Measurements from ENCODE around the gene CD63. TPM values are rescaled to one million over a fixed set of nuclear protein-coding genes. Genes with fewer than 3 reads are reported as not detected.

Gene CD63
- total and polyA plus RNA-seq, 2 of the 13 experiments (the other 11 are each of a cell fraction or from before 2014, with no cell fraction given), result 234 to 277 TPM

DNA sequence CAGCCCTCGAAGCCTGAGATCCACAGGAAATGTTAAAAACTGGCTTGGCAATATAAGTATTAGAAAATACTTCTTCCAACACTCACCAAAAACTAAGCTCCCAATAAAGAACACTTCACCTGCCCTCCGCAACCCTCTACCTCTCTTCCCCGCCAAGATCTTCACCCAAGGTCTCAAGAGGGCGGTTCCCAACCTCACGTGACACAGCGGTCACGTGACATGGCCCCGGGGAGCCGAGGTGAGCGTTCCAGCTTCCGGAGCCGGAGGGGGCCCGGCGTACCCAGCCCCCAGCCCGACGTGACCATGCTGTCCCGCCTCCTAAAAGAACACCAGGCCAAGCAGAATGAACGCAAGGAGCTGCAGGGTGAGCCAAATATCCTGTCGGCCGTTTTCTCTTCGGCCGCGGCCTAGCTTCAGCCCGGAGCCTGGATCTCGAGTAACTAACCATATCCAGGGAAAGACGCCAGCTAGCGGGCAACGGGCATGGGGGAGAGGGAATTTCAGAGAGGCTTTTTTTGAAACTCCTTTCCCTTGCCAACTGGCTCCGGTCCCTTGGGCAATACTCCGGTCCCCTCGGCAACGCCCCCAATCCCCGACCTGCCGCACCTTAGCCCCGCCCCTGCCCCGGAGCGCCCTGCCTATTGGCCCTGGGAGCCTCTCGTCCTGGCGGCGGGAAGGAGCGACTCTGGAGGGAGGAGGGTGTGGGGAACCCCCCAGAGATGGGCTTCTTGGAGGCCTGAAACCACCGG lies 12.8 kb downstream of the CD63 start, which contains the start of gene BLOC1S1 (continued):
- TF ChIP-seq, protein P1, sequence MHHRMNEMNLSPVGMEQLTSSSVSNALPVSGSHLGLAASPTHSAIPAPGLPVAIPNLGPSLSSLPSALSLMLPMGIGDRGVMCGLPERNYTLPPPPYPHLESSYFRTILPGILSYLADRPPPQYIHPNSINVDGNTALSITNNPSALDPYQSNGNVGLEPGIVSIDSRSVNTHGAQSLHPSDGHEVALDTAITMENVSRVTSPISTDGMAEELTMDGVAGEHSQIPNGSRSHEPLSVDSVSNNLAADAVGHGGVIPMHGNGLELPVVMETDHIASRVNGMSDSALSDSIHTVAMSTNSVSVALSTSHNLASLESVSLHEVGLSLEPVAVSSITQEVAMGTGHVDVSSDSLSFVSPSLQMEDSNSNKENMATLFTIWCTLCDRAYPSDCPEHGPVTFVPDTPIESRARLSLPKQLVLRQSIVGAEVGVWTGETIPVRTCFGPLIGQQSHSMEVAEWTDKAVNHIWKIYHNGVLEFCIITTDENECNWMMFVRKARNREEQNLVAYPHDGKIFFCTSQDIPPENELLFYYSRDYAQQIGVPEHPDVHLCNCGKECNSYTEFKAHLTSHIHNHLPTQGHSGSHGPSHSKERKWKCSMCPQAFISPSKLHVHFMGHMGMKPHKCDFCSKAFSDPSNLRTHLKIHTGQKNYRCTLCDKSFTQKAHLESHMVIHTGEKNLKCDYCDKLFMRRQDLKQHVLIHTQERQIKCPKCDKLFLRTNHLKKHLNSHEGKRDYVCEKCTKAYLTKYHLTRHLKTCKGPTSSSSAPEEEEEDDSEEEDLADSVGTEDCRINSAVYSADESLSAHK (CRISPR knock-in tag; IDR thresholded peaks at IDR 0.05; ENCODE audit: borderline replicate concordance), result 0 out of 2 replicates have a peak, but pooled peaks have one; percentile 69
- TF ChIP-seq, protein P2, sequence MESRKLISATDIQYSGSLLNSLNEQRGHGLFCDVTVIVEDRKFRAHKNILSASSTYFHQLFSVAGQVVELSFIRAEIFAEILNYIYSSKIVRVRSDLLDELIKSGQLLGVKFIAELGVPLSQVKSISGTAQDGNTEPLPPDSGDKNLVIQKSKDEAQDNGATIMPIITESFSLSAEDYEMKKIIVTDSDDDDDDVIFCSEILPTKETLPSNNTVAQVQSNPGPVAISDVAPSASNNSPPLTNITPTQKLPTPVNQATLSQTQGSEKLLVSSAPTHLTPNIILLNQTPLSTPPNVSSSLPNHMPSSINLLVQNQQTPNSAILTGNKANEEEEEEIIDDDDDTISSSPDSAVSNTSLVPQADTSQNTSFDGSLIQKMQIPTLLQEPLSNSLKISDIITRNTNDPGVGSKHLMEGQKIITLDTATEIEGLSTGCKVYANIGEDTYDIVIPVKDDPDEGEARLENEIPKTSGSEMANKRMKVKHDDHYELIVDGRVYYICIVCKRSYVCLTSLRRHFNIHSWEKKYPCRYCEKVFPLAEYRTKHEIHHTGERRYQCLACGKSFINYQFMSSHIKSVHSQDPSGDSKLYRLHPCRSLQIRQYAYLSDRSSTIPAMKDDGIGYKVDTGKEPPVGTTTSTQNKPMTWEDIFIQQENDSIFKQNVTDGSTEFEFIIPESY (CRISPR knock-in tag; IDR thresholded peaks at IDR 0.05), result no peak; the same call in 1 of the 2 replicates
- TF ChIP-seq HMG20B (CRISPR knock-in tag; conservative IDR thresholded peaks at IDR 0.05), result 0 out of 2 replicates have a peak, but pooled peaks have one; percentile 13
- TF ChIP-seq, protein P3, sequence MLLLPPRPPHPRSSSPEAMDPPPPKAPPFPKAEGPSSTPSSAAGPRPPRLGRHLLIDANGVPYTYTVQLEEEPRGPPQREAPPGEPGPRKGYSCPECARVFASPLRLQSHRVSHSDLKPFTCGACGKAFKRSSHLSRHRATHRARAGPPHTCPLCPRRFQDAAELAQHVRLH (CRISPR knock-in tag; IDR thresholded peaks at IDR 0.05; ENCODE audit: borderline replicate concordance, low read depth), result peak; percentile 37; the same call in 1 of the 2 replicates
- no peak for TF ChIP-seq MED13 (CRISPR knock-in tag; IDR thresholded peaks at IDR 0.05)
- TF ChIP-seq AGO1 (IDR thresholded peaks at IDR 0.05; ENCODE audit: low read depth, low read length, poor library complexity, severe bottlenecking), result no peak
- TF ChIP-seq ZNF557 (CRISPR knock-in tag; IDR thresholded peaks at IDR 0.05), result no peak
- TF ChIP-seq KAT8 (CRISPR knock-in tag; IDR thresholded peaks at IDR 0.05), result peak; percentile 100
- TF ChIP-seq EZH2 (conservative IDR thresholded peaks at IDR 0.05; ENCODE audit: low read depth, low read length), result no peak
- TF ChIP-seq BHLHE40 (IDR thresholded peaks at IDR 0.05; ENCODE audit: low read length), result peak; percentile 95
- peak; percentile 87; the same call in 1 of the 2 replicates for TF ChIP-seq CBX5 (CRISPR knock-in tag; IDR thresholded peaks at IDR 0.05; ENCODE audit: borderline replicate concordance)
- TF ChIP-seq TEAD3 (CRISPR knock-in tag; optimal IDR thresholded peaks at IDR 0.05; ENCODE audit: borderline replicate concordance), result peak; percentile 38
- no peak for TF ChIP-seq NFE2L2 (IDR thresholded peaks at IDR 0.05; ENCODE audit: low read length)
- TF ChIP-seq, protein P4, sequence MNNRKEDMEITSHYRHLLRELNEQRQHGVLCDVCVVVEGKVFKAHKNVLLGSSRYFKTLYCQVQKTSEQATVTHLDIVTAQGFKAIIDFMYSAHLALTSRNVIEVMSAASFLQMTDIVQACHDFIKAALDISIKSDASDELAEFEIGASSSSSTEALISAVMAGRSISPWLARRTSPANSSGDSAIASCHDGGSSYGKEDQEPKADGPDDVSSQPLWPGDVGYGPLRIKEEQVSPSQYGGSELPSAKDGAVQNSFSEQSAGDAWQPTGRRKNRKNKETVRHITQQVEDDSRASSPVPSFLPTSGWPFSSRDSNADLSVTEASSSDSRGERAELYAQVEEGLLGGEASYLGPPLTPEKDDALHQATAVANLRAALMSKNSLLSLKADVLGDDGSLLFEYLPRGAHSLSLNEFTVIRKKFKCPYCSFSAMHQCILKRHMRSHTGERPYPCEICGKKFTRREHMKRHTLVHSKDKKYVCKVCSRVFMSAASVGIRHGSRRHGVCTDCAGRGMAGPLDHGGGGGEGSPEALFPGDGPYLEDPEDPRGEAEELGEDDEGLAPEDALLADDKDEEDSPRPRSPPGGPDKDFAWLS (CRISPR knock-in tag; IDR thresholded peaks at IDR 0.05; ENCODE audit: borderline replicate concordance), result no peak
- TF ChIP-seq CCAR2 (optimal IDR thresholded peaks at IDR 0.05; ENCODE audit: low read depth, low read length), result no peak
- no peak for TF ChIP-seq ZNF138 (CRISPR knock-in tag; IDR thresholded peaks at IDR 0.05; ENCODE audit: low read depth)
- no peak for TF ChIP-seq IKZF1 (IDR thresholded peaks at IDR 0.05)
- 0 out of 2 replicates have a peak, but pooled peaks have one; percentile 49 for TF ChIP-seq IRX3 (CRISPR knock-in tag; IDR thresholded peaks at IDR 0.05; ENCODE audit: borderline replicate concordance, low read depth)
- TF ChIP-seq GTF3A (CRISPR knock-in tag; conservative IDR thresholded peaks at IDR 0.05), result no peak
- TF ChIP-seq SUZ12 (IDR thresholded peaks at IDR 0.05; ENCODE audit: low read depth, low read length), result no peak
- TF ChIP-seq ZNF17 (CRISPR knock-in tag; IDR thresholded peaks at IDR 0.05), result no peak
- TF ChIP-seq ZNF383 (CRISPR knock-in tag; IDR thresholded peaks at IDR 0.05; ENCODE audit: borderline replicate concordance), result no peak
- TF ChIP-seq, protein P5, sequence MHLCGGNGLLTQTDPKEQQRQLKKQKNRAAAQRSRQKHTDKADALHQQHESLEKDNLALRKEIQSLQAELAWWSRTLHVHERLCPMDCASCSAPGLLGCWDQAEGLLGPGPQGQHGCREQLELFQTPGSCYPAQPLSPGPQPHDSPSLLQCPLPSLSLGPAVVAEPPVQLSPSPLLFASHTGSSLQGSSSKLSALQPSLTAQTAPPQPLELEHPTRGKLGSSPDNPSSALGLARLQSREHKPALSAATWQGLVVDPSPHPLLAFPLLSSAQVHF (CRISPR knock-in tag; IDR thresholded peaks at IDR 0.05), result no peak
- no peak for TF ChIP-seq FOXK2 (IDR thresholded peaks at IDR 0.05)

Data from HepG2 (cell line).